IMR-90 (cell line): ENCODE data around the gene CLCA2.
A peak's percentile ranks its signal among the peaks of the same experiment; 100 is the strongest.
"Not testable (repeated sequence)": the region's sequence is repeated elsewhere in the genome, so short reads cannot be mapped to it uniquely, and the experiment has no call there.

Experiments
- CEBPB ChIP-seq: IDR thresholded peaks from 2 replicates; pipeline ENCODE4 v1.6.1; 2012; ENCODE audit warnings: low read depth, low read length, improper control_type of control experiment
- MAZ ChIP-seq: IDR thresholded peaks from 2 replicates; pipeline ENCODE4 v1.6.1; 2012; ENCODE audit warnings: low read depth, mild to moderate bottlenecking, low read length, improper control_type of control experiment, moderate library complexity, borderline replicate concordance
- MXI1 ChIP-seq: IDR thresholded peaks from 2 replicates; pipeline ENCODE4 v1.6.1; 2012; ENCODE audit warnings: low read depth, mild to moderate bottlenecking, low read length, moderate library complexity, borderline replicate concordance
- POLR2A ChIP-seq: IDR thresholded peaks from 2 replicates; pipeline ENCODE4 v1.6.1; 2012; ENCODE audit warnings: mild to moderate bottlenecking, low read depth, low read length
- RAD21 ChIP-seq: IDR thresholded peaks from 2 replicates; pipeline ENCODE4 v1.6.1; 2012; ENCODE audit warnings: low read length, improper control_type of control experiment
- TF ChIP-seq, protein P1 (sequence below): conservative IDR thresholded peaks from 2 replicates; pipeline ENCODE4 v1.5.1; 2012; ENCODE audit warnings: mild to moderate bottlenecking, low read depth, low read length, improper control_type of control experiment

DNA sequence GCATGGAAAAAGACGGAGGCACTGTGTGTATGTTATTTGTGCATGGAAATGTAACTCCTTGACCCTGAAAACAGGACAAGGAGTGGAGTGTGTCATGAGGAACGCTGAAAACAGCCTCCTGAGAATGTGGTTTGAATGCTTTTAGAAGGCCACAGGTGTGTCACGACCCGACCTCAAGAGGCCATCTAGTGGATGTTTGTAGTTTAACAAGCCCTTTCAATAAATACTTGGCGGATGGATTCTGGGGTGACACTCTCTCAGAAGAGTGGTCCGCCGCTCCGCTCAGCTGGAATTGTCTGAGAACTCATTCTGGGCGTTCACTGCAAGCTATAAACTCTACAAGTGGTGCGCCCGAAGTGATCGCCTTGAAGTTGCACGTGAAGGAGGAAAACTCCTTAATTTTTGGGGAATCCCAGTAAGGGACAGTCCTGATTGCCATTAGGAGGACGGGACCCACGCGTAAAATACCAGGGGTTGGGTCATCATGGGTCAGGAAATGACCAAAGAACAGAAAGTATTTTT lies 78.2 kb downstream of the CLCA2 start:
- TF ChIP-seq MXI1, CEBPB, POLR2A, RAD21, MAZ: not testable (repeated sequence)
- TF ChIP-seq, protein P1, sequence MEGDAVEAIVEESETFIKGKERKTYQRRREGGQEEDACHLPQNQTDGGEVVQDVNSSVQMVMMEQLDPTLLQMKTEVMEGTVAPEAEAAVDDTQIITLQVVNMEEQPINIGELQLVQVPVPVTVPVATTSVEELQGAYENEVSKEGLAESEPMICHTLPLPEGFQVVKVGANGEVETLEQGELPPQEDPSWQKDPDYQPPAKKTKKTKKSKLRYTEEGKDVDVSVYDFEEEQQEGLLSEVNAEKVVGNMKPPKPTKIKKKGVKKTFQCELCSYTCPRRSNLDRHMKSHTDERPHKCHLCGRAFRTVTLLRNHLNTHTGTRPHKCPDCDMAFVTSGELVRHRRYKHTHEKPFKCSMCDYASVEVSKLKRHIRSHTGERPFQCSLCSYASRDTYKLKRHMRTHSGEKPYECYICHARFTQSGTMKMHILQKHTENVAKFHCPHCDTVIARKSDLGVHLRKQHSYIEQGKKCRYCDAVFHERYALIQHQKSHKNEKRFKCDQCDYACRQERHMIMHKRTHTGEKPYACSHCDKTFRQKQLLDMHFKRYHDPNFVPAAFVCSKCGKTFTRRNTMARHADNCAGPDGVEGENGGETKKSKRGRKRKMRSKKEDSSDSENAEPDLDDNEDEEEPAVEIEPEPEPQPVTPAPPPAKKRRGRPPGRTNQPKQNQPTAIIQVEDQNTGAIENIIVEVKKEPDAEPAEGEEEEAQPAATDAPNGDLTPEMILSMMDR, result 0 out of 2 replicates have a peak, but pooled peaks have one; percentile 8
